Gastroesophageal sphincter (tissue), 4 donors: ENCODE data around the gene PCYT1B. TPM values are rescaled to one million over a fixed set of nuclear protein-coding genes. Genes with fewer than 3 reads are reported as not detected.

ENCODE experiments used
- ATAC-seq: fragments of 150-250 bp; one replicate; pipeline ENCODE4 v1.9.1; 2016; ENCODE audit warnings: mild to moderate bottlenecking, moderate library complexity
- H3K27ac ChIP-seq, 4 donors: fragments of 200-600 bp; sonication (generic) in 3 of 4; 1 replicate in 3 of 4; 2 replicates in 1 of 4; pipeline ENCODE4 v1.5.1; 2016 to 2019
- H3K27me3 ChIP-seq: fragments of 200-600 bp; sonication (generic); one replicate; pipeline ENCODE4 v1.5.1; 2019
- H3K36me3 ChIP-seq, 2 donors: fragments of 200-600 bp; sonication (generic); one replicate each; pipeline ENCODE4 v1.5.1; 2019; ENCODE audit warnings: control low read depth in 1 of 2
- H3K4me1 ChIP-seq, 3 donors: fragments of 200-600 bp; sonication (generic); 1 replicate in 2 of 3; 2 replicates in 1 of 3; pipeline ENCODE4 v1.5.1; 2016 to 2019; ENCODE audit warnings: control low read depth in 2 of 3
- H3K4me3 ChIP-seq, 2 donors: fragments of 200-600 bp; sonication (generic); one replicate each; pipeline ENCODE4 v1.5.1; 2019; ENCODE audit warnings: mild to moderate bottlenecking in 1 of 2, moderate library complexity in 1 of 2
- H3K9me3 ChIP-seq, 3 donors: fragments of 200-600 bp; sonication (generic); one replicate each; pipeline ENCODE4 v1.5.1; 2017 to 2019; ENCODE audit warnings: control low read depth in 2 of 3
- CTCF ChIP-seq, 4 experiments: fragments of 200-600 bp in 2 of 4; fragments of 450-650 bp in 2 of 4; sonication (generic) in 1 of 4; IDR thresholded peaks; one replicate each; pipeline ENCODE4 v1.5.1; 2017 to 2019; ENCODE audit warnings: antibody characterized with exemption in 4 of 4, mild to moderate bottlenecking in 2 of 4, moderate library complexity in 2 of 4
- EP300 ChIP-seq: sonication (generic); formaldehyde crosslinking; IDR thresholded peaks from one replicate; pipeline ENCODE4 v1.6.1; 2017; ENCODE audit warnings: antibody characterized with exemption, mild to moderate bottlenecking
- POLR2A ChIP-seq, 2 donors: fragments of 450-650 bp; IDR thresholded peaks; one replicate each; pipeline ENCODE4 v1.6.1; 2017; ENCODE audit warnings: antibody characterized with exemption in 2 of 2, mild to moderate bottlenecking in 2 of 2, moderate library complexity in 1 of 2
- POLR2AphosphoS5 ChIP-seq: sonication (generic); formaldehyde crosslinking; IDR thresholded peaks from one replicate; pipeline ENCODE4 v1.6.1; 2017; ENCODE audit warnings: antibody characterized with exemption
- WGBS, 2 donors: methylation state at CpG; one replicate each; pipeline ENCODE4 v1.1.5; 2018; ENCODE audit warnings: low coverage in 1 of 2; 5-methylcytosine and 5-hydroxymethylcytosine counted together
- total RNA-seq, 4 donors: library from RNA; depleted of rRNA; stranded (reverse); fragments of >200 nt; gene quantifications; one replicate each; pipeline ENCODE4 v1.1.0, GENCODE V29; 2016

The PCYT1B gene
- total RNA-seq = 10 to 100 TPM in 1 of 4 donors, 1 to 10 TPM in 3; 1.6 to 12.5 (median 4.6) TPM

GRCh38 chrX:24647257-24648058 is at the start of gene PCYT1B:
TSS of gene PCYT1B (minus strand) at chrX:24647347. CDS start at chrX:24647105, 242 bp downstream.
- no peaks in the 10 kb centered on the region for H3K36me3 ChIP-seq
- peaks cover 0 to 5% (median 0%) of the 10 kb centered on the region in 3 donors for H3K4me1 ChIP-seq
- no peak for TF ChIP-seq POLR2AphosphoS5
- no peak for TF ChIP-seq CTCF (IDR thresholded peaks at IDR 0.05)
- TF ChIP-seq POLR2A (IDR thresholded peaks at IDR 0.05) = no peak
- no peak for TF ChIP-seq EP300
- H3K9me3 ChIP-seq = no peaks in the 10 kb centered on the region
- peak within 1 kb of the TSS in 3 of 4 donors; percentile 64 to 70 (median 65) for H3K27ac ChIP-seq
- peak within 1 kb of the TSS; percentile 47 to 49 for H3K4me3 ChIP-seq
- H3K27me3 ChIP-seq = no peaks in the 10 kb centered on the region
- 12 to 24% methylated on average over 5 of the region's 24 CpGs for WGBS, 2 donors
- peak; percentile 88 for ATAC-seq

GRCh38 chrX:24696294-24696693 is 49.1 kb upstream of the PCYT1B start:
- 55% methylated on average over 6 of the region's 6 CpGs; no CpG with 5 or more reads in 1 of the 2 donors for WGBS, 2 donors
- Histone ChIP-seq H3K9me3 (no peaks in the 10 kb centered on the region), H3K4me1 (peaks cover 0 to 15% (median 0%) of the 10 kb centered on the region in 3 donors), H3K4me3 (no peak overlapping the region), H3K27me3 (no peaks in the 10 kb centered on the region), H3K36me3 (peaks cover 0 to 15% of the 10 kb centered on the region in 2 donors), H3K27ac (no peak overlapping the region)
- no peak for ATAC-seq
- TF ChIP-seq POLR2AphosphoS5 (no peak), EP300 (no peak), POLR2A (IDR thresholded peaks at IDR 0.05) (no peak), CTCF (IDR thresholded peaks at IDR 0.05) (no peak)

- no peak for ATAC-seq
- peaks cover 0 to 15% (median 0%) of the 10 kb centered on the region in 3 donors for H3K4me1 ChIP-seq
- H3K9me3 ChIP-seq = no peaks in the 10 kb centered on the region
- H3K27ac ChIP-seq = peak overlapping the region in 1 of 4 donors; percentile 88
- peaks cover 0 to 5% of the 10 kb centered on the region in 2 donors for H3K36me3 ChIP-seq
- no peaks in the 10 kb centered on the region for H3K27me3 ChIP-seq
- WGBS, 2 donors = 8 to 13% methylated on average over 2 to 4 of the region's 6 CpGs
- H3K4me3 ChIP-seq = peak overlapping the region in 1 of 2 donors; percentile 66
- TF ChIP-seq EP300 (no peak), POLR2A (IDR thresholded peaks at IDR 0.05) (no peak), CTCF (IDR thresholded peaks at IDR 0.05) (no peak), POLR2AphosphoS5 (no peak)
These were observed 47.7 kb upstream of the PCYT1B start for GRCh38 chrX:24694825-24695224.

GRCh38 chrX:24693453-24694202 is 46.5 kb upstream of the PCYT1B start, which contains the start of gene POLA1:
TSS of gene POLA1 (plus strand) at chrX:24693918. CDS start at chrX:24693962, 44 bp downstream.
- Histone ChIP-seq H3K4me3 (peak within 1 kb of the TSS; percentile 57 to 66), H3K9me3 (no peaks in the 10 kb centered on the region), H3K27me3 (no peaks in the 10 kb centered on the region), H3K36me3 (no peaks in the 10 kb centered on the region), H3K27ac (peak within 1 kb of the TSS; percentile 64 to 89 (median 87)), H3K4me1 (peaks cover 0 to 15% (median 0%) of the 10 kb centered on the region in 3 donors)
- TF ChIP-seq CTCF (IDR thresholded peaks at IDR 0.05) (peak in 2 of 4 experiments; percentile 4 to 32), EP300 (no peak), POLR2AphosphoS5 (no peak), POLR2A (IDR thresholded peaks at IDR 0.05) (peak in 1 of 2 donors; percentile 22)
- peak; percentile 99 for ATAC-seq
- 0% methylated on average over 2 of the region's 70 CpGs; no CpG with 5 or more reads in 1 of the 2 donors for WGBS, 2 donors
